AG09309 (cell line): Measurements from ENCODE around the gene DAAM1.

Experiments
- DNase-seq: peaks from one replicate; pipeline ENCODE4 v3.0.0-alpha.2; 2010; ENCODE audit warnings: low read depth
- H3K4me3 ChIP-seq: 2 replicates; pipeline ENCODE4 v1.5.1; 2011; ENCODE audit warnings: mild to moderate bottlenecking, low read depth, low read length, moderate library complexity; ENCODE audit not compliant: control insufficient read depth
- CTCF ChIP-seq: IDR thresholded peaks from 2 replicates; pipeline ENCODE4 v1.5.1; 2011; ENCODE audit warnings: mild to moderate bottlenecking, low read depth, low read length, inconsistent platforms; ENCODE audit not compliant: insufficient read depth, control insufficient read depth; ENCODE audit errors: missing control alignments

DAAM1 gene

DNA sequence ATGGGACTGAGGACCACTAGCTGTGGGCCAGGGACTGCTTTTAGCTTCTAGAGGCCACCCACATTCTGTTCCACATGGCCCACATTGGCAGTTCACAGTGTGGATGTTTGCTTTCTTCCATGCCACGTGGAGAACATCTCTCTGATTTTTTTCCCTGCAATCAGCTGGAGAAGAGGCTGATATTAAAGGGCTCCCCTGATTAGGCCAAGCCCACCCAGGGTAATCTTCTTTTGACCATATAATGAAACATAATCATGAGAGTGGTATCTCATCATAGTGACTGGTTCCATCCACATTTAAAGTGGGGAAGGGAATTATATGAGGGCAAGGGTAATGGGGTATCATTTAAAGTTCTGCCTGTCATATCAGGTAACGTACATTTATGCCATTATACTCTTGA, 15.8 kb downstream of the DAAM1 start:
- no peak for DNase-seq
- no peak for TF ChIP-seq CTCF
- no peak overlapping the region for H3K4me3 ChIP-seq

DNA sequence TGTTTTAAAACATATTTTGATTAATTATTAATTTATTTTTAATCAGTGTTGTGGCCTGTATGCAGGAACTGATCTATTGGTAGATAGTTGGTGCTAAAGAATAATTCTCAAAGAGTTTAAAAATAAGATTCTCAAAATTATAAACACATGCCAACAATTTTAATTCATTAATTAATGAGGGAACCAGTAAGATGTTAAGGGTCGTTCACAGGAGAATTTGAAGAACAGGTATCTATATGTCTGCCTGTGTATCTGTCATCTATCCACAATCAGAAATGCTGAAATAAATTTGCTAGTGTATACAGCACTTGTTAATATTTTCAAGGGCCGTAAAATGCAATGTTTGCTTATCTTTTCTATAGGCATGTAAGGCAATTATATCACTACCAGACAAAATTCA, 18.4 kb downstream of the DAAM1 start:
- DNase-seq, result no peak
- TF ChIP-seq CTCF, result no peak
- H3K4me3 ChIP-seq, result no peak overlapping the region

DNA sequence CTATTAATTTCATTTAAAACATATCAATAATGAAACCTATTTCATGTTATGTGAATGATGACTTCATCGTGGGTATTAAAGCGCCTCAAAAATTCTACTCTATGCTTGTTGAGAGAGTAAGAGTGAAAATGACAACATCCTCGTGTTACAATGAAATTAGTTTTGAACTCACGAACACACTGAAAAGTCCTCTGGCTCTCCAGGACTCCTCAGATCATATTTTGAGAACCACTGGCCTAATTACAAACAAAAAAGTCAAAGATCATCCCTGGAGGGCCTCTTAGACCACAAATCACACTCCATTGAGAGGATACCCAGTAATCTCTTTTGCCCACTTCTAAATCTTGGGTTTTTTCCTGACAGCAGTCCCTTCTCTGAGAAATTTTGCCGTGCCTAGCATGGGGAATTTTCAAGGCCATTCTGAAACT, 19.1 kb downstream of the DAAM1 start:
- no peak for TF ChIP-seq CTCF
- H3K4me3 ChIP-seq, result no peak overlapping the region
- DNase-seq, result no peak

GRCh38 chr14:59208224-59208814, 19.9 kb downstream of the DAAM1 start:
- no peak overlapping the region for H3K4me3 ChIP-seq
- DNase-seq, result peak; percentile 58

DNA sequence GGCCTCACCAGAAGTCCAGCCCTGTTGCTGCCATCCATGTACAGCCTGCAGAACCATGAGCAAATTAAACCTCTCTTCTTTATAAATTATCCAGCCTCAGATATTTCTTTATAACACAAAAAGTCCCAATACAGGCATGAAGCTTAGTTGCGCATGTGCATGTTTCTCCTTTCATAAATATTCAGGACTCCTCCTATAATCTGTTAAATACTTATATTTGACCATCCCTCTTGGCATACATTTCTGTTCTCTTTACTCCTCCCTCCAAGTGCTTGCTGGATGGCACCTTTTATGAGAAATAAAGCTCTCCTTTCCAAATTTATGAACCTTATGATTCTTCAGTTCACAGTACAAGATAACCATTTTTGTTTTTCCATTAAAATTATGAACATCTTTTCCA, 20.5 kb downstream of the DAAM1 start:
- no peak overlapping the region for H3K4me3 ChIP-seq
- DNase-seq, result no peak
- TF ChIP-seq CTCF, result no peak

More at GRCh38 chr14:59208224-59208814, 19.9 kb downstream of the DAAM1 start:
- TF ChIP-seq CTCF, result no peak

GRCh38 chr14:59210621-59211020, 22.2 kb downstream of the DAAM1 start:
- H3K4me3 ChIP-seq, result no peak overlapping the region
- DNase-seq, result no peak
- TF ChIP-seq CTCF, result no peak
